Fibroblast of mammary gland (primary cell): ENCODE measurements around the gene DVL1.

Source experiments
- DNase-seq: peaks from one replicate; pipeline ENCODE4 v3.0.0-alpha.2; 2010; ENCODE audit warnings: low read depth
- H3K4me3 ChIP-seq: 2 replicates; pipeline ENCODE4 v1.5.1; 2011; ENCODE audit warnings: low read depth, mild to moderate bottlenecking, low read length, moderate library complexity; ENCODE audit not compliant: control insufficient read depth
- TF ChIP-seq, protein P1 (sequence below): conservative IDR thresholded peaks from 2 replicates; pipeline ENCODE4 v1.5.1; 2011; ENCODE audit warnings: low read depth, low read length, inconsistent platforms; ENCODE audit not compliant: control insufficient read depth, insufficient read depth

Gene DVL1

GRCh38 chr1:1348420-1349255 lies 580 bp downstream of the DVL1 start:
- peak overlapping the region; percentile 75 for H3K4me3 ChIP-seq
- DNase-seq = peak; percentile 44
- TF ChIP-seq, protein P1, sequence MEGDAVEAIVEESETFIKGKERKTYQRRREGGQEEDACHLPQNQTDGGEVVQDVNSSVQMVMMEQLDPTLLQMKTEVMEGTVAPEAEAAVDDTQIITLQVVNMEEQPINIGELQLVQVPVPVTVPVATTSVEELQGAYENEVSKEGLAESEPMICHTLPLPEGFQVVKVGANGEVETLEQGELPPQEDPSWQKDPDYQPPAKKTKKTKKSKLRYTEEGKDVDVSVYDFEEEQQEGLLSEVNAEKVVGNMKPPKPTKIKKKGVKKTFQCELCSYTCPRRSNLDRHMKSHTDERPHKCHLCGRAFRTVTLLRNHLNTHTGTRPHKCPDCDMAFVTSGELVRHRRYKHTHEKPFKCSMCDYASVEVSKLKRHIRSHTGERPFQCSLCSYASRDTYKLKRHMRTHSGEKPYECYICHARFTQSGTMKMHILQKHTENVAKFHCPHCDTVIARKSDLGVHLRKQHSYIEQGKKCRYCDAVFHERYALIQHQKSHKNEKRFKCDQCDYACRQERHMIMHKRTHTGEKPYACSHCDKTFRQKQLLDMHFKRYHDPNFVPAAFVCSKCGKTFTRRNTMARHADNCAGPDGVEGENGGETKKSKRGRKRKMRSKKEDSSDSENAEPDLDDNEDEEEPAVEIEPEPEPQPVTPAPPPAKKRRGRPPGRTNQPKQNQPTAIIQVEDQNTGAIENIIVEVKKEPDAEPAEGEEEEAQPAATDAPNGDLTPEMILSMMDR = no peak

DNA sequence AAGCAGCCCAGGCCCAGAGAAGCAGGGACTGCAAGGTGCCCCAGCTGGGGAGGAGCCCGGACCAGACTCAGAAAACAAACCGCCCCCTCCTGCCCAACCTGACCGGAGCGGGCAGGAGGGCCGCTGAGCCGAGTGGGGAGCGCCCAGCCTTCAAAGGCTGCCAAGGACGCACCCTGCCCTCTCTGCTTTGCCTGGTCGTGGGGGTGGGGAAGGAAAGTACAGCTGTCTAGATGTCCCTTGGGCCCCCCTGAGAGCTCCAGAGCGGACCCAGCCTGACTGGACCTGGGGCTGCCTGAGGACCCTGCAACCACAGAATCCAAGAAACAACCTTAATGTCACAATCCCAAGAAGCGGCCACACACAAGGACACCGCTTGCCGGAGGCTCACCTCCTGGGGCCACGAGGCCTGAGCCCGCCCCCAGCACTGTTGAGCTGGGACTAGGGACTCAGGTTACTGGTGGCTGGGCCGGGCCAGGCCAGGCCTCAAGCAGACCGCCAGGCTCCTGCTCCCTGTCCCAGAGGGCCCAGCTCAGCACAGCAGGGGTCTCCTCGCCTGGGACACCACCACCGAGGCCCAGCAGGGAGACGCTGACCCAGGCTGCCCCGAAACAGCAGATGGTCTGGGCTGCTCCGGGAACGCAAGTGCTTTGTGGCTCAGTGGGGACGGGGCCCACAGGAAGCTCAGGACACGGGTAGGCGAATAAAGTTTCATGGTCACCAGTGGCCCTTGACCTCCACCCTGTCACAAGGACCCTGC lies 1.4 kb downstream of the DVL1 start:
- DNase-seq = no peak
- TF ChIP-seq, protein P1 = no peak
- H3K4me3 ChIP-seq = peak overlapping the region; percentile 75

- H3K4me3 ChIP-seq = peak overlapping the region; percentile 75
- DNase-seq = no peak
- TF ChIP-seq, protein P1 = no peak
Observed at GRCh38 chr1:1347026-1347595, 2.1 kb downstream of the DVL1 start.

DNA sequence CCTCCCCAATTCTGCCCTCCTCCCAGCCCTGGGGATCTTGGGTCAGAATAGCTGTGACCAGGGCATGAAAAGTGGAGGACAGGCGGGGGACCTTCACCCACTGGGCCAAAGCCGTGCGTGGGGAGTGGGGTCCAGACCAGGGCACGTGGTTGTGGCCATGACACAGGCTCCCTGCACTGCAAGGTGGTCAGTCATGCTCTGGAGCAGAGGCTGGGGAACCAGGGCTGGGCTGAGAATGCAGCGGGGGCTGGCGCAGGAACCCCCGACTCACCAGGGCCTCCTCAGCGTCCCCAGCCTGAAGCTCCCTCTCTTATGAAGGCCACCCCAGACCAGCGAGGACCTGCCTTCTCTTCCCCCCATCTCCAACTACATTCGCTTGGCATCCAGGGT lies 2.7 kb downstream of the DVL1 start:
- TF ChIP-seq, protein P1 = no peak
- H3K4me3 ChIP-seq = peak overlapping the region; percentile 1
- no peak for DNase-seq

DNA sequence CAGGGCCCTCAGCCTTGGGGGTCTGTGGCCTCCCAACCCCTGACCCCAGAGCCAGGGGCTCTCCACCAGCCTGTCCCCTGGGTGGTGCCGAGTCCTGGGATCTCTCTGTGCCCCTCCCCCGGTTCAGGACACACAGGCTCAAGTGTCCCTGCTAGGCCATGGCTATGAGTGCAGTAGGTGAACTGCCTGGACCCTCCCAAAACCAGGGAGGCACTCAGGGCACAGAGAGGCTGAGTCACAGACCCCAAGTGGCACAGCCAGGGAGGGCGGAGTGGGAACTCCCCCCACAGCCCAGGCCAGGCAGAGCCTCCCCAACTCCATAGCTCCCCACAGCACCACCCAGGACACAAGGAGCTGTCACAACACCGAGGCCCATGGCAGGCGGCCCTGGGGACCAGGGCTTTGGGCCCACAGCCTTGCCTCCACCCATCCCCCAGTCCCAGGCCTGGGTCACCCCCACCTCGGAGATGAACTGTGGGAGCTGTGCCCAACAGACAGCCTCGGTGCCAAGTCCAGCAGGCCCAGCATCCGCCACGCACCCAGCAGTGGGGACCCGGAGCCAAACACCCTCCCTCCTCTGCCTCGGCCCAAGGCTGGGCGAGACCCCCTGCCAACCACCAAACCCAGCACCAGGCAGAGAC lies 3.2 kb downstream of the DVL1 start:
- DNase-seq = no peak
- TF ChIP-seq, protein P1 = no peak
- peak overlapping the region; percentile 1 for H3K4me3 ChIP-seq

- TF ChIP-seq, protein P1 = no peak
- no peak for DNase-seq
- peak overlapping the region; percentile 2 for H3K4me3 ChIP-seq
Observed at GRCh38 chr1:1345384-1345783, 3.8 kb downstream of the DVL1 start.
